NCI-H1417 treated with DMSO at 0.1 percent for 48 hours (cell line): ENCODE measurements around the gene KCND3.

Source experiments
- DNase-seq: peaks from one replicate; lab custom pipeline; 2025; lab: John Stamatoyannopoulos, UW

The KCND3 gene

DNA sequence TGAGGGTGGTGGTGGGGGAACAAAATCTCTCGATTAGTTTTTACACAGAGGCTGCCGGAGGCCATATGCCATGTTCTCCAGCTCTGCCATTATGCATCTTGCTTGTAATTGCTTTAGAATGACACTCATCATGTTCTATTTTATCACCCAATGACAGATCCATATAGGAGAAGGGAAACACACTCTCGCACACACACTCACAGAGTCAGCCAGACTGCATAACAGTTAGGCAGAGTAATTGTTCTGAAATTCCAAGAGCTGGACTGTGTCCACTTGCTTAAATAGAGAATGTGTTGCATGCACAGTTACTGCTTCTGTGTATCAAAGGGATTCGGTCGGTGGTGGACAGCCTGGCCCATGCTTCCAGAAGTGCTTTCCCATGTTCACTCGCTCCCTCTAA, 30.6 kb downstream of the KCND3 start:
- no peak for DNase-seq

DNA sequence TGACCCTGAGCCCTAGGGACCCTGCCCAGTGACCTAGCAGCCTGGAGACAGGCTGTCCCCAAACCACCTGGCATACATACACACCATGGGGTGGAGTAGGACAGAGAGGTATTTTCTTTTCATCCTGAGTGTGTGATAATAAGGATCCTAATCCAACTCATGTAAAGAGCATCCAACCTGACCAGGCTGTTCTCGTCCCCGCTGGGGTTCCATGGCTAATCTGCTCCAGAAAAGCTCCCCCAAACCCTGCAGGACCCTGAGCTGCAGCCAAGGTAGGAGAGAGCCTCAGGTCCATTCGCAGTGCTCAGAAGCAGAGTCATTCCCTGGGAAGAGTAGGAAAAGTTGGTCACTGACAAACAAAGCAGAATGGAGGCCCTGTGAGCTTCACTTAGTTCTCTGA, 31.4 kb downstream of the KCND3 start:
- no peak for DNase-seq

DNA sequence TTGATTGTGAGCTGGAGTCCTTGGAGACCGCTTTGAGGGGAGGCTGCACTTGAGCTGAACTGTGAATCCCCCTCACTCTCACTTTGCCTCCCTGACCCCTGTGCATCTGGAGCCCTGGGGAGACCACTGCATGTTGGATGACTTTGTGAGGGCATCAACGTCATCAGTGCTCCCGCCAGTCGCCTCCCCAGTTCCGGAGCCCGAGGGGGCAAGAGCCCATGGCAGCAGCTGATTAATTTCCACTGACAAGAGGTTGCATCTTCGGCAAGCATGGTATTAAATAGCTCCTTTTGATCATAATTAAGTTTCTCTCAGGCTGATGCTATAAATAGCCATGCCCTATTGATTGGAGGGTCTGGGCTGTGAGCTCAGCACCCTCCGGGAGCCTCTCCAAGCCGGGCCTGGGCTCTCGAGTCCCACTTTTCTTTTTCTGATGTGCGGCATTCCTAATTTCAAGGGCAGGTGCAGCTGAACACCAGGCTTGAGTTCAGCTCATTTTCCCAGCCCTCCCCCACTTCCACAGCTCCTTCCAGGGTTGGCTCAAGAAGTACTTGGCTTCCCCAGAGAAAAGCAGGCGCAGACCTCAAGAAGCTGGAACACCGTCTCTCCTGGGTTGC, 33.2 kb downstream of the KCND3 start:
- DNase-seq, result peak; percentile 17

DNA sequence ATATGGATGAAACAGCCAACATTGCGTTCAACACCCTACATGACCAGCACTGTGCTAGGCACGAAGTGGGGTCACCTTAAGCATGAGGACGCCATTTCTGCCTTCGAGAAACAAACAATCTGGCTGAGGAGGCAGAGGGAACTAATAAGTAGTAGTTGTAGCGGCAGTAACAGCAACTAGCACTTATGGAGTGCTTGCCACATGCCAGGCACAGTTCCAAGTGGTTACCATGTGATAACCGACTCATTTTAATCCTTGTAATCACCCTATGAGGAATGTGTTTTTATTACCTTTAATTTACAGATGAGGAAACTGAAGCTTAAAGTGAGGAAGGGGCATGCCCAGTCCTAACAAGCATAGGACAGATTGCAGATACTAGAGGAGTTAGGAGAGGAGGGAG, 33.7 kb downstream of the KCND3 start:
- DNase-seq, result no peak

DNA sequence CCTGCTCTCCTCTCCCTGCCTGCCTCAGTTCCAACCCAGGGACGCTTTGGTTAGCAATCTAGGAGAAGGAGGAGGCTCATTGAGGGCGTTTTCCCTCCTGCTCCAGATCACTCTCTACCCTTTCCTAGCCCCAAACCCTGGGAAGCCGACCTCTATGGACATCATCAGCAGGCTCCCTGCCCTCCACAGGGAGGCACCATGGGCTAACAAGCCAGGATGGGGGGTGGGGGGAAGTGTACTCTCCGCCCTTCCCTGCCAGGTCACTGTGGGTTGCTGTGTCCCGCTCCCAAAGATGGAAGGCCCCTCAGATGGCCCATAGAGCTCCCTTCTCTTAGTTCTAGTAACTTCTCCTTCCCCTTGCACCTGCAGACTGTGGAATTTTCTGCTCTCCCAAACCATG, 35.7 kb downstream of the KCND3 start:
- DNase-seq, result no peak

DNA sequence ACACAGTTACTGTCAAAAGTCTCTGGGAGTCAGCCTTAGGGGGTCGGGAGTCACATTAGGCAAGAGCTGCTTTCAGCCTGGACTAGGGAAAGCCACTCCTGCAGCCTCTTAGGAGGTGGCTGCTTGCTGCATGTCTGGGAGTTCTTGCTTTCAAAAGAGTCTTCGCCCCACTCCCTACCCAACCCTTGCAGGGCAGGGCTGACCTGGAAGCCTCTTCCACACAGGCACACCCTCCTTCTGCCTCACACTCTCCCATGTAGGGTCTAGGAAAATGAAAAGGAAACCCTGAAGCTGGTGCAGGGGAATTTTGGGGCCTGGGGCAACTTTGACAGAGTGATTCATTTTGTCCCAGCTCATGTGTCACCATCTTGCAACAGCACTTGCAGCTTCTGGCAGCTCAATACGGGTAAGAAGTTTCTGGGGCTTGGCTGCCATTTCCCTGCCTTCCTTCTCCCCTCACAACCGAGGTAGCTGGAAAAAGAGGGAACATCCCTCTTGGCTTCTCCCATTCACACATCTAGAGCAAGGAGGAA, 37.3 kb downstream of the KCND3 start:
- no peak for DNase-seq

DNA sequence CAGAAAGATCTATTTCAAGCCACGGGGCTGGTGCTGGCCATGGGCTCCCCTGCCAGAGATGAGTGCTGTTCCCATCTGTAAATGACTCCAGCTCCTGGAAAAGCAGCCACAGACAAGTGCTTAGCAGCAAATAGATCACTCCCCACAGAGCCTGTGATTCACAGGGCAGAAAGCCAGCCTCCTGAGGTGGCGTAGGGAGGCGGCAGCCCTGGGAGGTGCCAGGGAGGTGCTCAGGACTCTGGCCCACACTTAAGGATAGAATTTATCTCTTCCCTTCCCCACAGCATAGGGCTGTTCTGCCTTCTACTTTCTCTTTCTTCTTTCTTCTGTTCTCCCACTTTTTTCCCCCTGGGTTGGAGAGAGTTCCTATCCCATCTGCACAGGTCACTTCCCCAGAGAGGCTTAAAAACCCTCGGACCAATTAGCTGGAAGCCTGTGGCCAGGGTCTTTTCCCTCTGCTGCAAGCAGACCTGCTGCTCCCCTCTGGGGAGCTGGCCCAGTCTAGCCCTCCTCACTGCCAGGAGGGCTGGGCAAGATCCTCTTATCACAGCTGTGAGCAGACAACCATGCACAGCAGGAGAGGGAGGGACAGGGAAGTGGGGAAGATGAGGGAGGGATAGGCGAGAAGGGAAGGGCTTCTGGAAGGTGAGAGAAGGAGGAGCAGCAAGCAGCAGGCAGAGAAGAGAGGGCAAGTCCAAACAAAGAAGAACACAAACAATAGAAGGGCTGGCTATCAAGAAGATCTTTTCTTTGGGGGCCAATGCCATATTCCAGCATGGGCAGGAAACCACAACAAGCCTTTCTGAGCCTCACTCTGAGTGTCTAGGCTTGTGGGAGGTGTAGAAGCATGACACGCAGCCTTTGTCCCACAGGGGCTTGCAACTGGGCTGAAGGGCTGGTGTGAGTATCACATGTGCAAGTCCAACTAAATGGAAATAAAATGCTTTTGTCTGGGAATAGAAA, 41.0 kb downstream of the KCND3 start:
- peak; percentile 23 for DNase-seq

DNA sequence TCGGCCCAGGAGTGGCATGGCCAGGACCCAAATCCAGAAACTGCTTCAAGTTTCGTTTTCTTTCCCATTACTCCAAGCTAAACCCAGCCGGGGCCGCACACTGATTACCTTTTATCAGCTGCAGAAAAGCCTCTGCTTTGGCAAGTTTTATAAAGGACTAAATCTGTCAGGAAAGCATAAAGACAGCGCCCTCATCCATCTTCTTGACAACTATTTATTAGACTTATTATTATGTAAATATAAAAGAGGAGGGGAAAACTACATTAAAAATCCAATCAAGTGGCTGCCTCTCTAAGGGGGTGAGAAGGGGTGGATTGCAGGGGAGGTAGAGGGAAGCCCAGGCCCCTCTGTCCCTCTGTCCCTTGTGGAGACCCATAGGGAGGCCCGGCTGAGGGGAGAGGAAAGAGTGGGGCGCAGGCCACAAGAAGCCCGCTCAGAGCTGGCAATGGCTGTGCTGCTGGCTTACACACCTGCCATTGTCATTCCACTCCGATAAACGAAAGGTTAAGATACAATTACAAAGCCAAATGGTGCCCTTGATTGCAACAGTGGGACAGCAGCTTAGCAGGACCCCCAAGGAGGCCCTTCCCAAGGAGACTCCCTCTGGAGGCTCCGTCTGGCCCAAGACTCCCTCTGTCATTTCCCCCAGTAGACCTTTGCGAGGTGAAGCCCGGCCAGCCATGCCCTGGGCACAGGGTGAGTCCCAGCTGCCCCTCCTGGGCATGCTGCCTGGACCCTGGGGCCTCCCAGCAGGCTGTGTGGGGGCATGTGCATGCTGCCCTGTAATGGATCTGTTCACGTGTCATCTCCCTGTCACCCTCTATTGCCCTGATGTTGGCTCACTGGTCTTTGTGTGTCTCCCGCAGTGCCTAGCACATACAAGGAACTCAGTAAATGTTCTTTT, 45.4 kb downstream of the KCND3 start:
- no peak for DNase-seq

DNA sequence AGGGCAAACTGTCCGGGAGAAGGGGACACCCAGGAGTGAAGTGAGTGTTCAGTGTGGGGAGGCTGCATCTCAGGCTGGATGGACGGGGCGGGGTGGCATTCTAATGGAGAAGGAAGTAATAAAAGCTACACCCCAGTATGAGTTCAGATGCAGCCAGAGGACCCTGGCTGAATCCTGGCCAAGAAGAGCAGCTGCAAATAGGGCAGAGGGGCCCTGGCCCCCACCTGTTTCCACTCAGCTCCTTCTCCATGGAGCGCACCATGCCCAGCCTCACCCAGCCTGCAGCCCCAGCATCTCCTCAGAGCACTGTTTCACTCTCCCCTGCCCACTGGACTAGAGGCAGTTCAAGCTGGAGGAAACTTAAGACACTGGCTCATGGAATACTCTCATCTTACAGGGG, 46.4 kb downstream of the KCND3 start:
- no peak for DNase-seq

DNA sequence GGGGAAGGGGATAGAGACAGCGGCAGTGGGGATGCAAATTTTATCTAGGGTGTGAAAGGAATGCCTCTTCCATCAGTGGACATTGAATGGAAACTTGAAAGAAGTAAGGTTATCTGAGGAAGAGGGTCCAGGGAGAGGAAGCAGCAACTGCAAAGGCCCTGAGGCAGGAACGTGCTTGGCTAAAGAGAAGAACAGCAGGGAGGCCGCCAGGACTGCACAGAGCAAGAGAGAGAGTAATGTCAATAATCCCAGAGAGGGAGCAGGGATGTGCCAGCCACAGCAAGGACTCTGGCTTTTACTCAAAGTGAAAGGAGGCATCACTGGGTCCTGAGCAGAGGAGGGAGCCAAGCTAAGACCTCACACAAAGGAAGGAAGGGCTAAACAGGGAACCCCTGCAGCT, 50.9 kb downstream of the KCND3 start:
- DNase-seq, result no peak

DNA sequence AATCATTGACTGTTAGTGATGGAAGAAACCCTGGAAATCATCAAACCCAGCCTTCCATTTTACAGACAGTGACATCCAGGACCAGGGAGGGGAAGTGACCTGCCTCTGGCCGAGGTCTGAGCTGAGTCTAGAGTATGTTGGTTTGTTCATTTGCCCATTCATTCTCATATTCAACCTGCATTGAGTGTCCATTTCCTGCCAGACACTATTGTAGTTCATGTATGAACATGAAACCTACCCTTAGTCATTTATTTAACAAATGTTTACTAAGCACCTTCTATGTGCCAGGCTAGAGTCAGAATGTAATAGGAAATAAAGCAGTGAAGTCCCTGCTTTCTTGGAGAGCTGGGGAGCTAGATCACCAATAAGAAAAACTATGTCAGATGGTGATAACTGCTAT, 51.3 kb downstream of the KCND3 start:
- no peak for DNase-seq

DNA sequence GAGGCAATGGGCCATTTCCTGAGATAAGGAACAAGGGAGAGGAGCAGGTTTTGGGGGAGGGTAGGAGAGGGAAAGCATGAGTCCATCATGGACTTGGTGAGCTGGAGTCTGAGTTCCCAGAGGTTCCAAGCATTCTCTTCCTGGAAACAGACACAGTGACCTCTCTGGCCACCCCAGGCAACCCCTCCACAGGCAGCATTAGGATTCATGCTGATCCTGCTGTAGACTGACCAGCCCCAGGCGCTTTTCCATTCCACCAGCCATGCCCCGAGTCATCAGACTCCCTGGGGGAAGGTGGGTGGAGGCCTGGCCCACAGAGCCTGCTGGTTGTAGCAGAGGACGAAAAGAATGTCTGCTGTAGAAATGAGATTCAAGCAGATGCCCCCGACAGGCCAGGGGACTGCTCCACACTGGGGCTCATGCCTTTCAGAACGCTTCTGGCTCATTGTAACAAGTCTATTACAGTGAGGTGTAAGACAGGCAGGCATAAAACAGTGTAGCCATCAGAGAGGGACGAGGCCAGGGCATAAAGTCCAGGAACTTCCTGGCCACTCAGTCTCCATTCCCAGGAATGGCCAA, 52.2 kb downstream of the KCND3 start:
- no peak for DNase-seq

DNA sequence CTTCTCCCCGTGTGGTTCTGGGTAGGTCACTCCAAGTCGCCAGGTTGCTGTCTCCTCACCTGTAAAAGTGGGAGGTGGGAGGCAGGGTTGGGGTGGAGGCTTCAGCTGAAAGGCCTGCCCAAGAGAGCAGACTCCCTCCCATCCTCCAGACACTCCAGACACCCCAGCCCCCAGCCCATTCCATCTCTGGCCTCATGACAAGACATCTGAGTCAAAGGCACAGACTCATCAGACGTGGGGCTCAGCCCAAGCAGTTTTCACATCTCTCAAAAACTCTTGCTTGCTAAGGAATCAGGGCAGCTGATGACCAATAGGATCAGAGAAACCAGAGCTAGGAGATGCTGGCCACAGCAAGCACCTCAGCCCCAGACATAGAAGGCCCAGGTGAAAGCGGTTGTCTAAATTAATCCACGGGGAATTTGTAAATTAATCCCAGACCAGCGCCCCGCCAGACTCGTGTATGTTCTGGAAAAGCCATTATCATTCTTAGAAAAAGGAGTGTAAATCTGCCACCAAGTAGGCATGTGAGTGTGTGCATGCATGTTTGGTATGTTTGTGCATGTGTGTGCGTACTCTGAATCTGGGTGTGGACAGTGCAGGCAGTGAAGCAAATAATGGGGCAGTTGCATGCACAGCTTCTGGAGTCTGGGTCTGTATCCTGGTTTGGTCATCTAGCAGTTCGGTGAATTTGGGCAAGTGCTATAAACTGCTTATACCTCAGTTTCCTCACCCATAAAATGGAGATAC, 55.2 kb downstream of the KCND3 start:
- DNase-seq, result no peak

DNA sequence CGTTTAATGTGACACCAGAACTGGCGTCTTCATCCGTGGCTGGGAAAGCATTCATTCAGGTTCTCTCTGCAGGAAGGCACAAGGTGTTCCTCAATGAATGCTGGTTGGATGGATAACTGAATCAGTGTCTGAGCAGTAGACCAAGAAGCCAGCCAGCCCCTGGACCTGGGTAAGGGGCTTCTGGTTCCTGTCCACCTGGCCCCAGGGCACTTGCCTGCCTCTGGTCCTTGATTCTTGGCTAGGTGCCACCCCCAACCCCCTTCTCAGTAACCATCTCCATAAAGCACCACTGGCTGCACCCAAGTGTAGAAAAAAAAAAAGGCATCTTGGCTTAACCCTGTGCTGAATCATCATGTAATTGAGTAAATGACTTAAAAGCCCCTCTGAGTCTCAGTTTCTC, 59.1 kb downstream of the KCND3 start:
- DNase-seq, result no peak

DNA sequence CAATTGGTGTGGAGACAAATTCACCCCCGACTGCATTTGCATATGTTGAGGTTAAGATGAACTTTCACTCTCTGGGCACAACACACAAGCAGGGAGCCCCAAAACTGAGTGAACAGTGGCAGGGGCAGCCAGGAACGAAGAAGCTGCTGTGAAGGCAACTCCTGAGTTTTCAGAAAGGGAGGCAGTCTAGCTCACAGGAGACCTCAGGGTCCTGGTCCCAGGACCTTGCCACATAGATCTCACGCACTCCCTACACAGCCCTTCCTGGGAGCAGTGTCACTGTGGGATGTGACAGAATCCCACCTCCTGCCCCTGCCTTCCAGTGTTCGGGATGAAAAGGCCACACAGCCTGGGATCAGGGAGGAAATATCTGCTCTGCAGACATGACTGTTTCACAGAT, 60.9 kb downstream of the KCND3 start:
- no peak for DNase-seq

DNA sequence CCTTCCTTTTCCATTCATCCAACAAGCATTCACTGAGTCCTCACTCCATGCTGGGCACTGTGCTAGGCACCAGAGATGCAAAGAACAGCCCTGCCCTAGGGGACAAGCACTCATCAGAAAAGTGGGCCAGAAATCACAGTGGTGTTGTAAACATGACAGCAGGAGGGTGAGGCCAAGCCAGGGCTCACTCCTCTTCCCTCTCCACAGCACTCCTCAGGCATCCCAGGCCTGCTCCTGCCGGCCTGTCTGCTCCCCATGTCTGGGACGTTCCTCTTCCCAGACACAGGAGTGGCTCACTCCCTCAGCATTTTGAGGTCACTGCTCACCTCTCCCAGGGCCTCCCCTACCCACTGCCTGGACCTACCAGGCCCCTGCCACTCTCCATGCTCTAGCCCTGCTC, 61.8 kb downstream of the KCND3 start:
- DNase-seq, result no peak

DNA sequence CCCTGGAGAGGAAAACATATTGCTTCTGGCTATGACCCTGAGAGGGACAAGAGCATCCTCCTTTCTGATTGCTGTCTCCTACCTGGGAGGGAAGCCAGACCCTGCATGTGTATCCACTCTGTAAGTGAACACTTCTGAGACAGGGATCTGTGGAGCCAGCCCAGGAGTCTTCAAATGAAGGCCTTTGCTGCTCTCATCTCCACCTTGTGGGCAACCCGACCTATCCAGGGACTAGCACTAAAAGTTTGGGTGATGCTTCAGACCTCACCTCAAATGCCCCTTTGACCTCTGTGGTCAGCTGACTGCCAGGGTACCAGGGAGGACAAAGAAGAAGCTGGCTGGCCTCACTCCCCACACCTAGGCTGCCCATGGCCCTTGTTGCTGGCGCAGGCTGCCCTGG, 64.7 kb downstream of the KCND3 start:
- no peak for DNase-seq

DNA sequence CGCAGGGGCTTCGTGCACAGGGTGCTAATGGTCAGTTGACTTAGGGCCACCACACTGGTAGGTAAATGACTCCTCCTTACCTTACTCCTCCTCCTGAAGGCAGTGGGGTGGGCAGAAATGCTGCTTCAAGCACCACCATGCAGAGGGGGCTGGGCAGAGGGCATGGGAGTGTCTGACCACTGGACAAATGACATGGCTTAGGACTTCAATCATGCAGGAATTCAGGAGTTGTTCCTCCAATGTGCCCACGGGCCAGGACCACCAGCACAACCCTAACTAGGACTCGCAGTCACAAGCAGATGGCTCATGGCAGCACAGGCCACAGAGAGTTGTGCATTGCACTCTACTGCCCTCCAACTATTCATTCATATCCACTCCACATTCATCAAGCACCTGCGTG, 65.7 kb downstream of the KCND3 start:
- no peak for DNase-seq

DNA sequence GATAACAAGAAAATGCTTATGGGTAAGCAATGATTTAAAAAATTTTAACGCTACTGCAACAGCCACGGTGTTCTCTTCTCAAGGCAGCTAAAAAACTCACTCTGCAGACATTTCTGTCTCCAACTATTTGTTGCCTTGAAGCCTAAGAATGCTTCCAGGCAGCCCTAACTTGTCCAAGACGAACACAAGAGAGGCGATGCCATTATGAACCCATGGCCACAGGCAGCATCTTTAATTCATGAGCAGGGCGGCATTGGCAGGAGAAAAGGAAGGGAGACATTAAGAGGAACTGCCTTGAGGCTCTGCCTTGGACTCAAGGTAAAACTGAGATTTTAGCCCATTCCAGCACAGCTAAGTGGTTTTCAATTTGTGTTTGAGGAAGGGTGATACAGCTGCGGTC, 67.5 kb downstream of the KCND3 start:
- no peak for DNase-seq

DNA sequence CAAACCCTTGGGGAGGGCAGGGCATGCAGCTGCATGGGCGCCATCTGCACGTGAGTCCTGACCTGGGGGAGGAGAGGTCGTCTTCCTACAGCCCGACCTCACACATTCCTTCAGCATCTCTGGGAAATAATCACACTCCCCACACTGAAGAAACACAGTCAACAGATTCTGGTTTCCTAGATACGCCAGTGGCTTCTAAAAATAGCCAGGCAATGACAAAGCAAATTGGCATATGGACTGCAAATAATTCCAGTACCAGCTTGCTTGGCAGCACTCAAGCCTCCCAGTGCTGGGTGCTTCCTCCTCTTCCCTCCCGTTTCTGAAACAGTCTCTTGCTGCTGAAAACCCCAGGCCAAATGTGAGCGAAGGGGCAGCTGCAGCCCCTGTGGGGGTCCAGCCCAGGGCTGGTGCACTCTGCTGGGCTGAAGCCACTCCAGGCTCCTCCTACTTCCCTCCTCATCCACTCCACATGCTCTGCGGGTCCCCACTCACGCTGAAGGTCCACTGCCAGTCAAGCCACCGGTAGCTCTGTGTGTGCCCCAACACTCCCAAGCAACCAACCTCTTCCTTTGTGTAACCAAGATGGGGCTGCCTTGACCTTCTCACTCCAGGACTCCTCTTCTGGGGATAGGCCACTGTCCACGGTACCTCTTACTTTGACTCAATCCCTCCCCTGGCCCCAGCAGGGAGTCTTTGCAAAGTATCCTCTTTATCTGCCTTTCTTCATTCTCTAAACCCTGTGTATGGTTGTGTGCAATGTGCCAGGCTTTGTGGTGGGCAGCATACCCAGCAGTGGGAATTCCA, 69.0 kb downstream of the KCND3 start:
- peak; percentile 39 for DNase-seq
